Upper lobe of left lung (tissue), 6 donors: ENCODE results near the gene PITPNM1. TPM values are rescaled to one million over a fixed set of nuclear protein-coding genes. Genes with fewer than 3 reads are reported as not detected.
A peak's percentile ranks its signal among the peaks of the same experiment; 100 is the strongest.

Source experiments
- ATAC-seq, 2 donors: fragments of 200-7000 bp; cut with Tn5 transposase; one replicate each; pipeline ENCODE4 v1.9.1; 2022; ENCODE audit warnings: mild to moderate bottlenecking in 2 of 2, moderate library complexity in 2 of 2; ENCODE audit not compliant: low FRiP score in 2 of 2
- DNase-seq, 2 donors: peaks; one replicate each; pipeline ENCODE4 v3.0.0-alpha.2; 2019 to 2020
- H3K27ac ChIP-seq, 4 donors: fragments of 200-600 bp; sonication (generic); one replicate each; pipeline ENCODE4 v1.5.1; 2016 to 2019
- H3K27me3 ChIP-seq, 4 donors: fragments of 200-600 bp; sonication (generic); one replicate each; pipeline ENCODE4 v1.5.1; 2017 to 2019
- H3K36me3 ChIP-seq, 4 donors: fragments of 200-600 bp; sonication (generic); one replicate each; pipeline ENCODE4 v1.5.1; 2016 to 2019
- H3K4me1 ChIP-seq, 4 donors: fragments of 200-600 bp; sonication (generic); one replicate each; pipeline ENCODE4 v1.5.1; 2018 to 2019
- H3K4me3 ChIP-seq, 4 donors: fragments of 200-600 bp; sonication (generic); one replicate each; pipeline ENCODE4 v1.5.1; 2017 to 2019; ENCODE audit warnings: mild to moderate bottlenecking in 2 of 4, moderate library complexity in 1 of 4
- H3K9me3 ChIP-seq, 4 donors: fragments of 200-600 bp; sonication (generic); one replicate each; pipeline ENCODE4 v1.5.1; 2018 to 2019
- CTCF ChIP-seq, 6 experiments: fragments of 450-650 bp in 4 of 6; fragments of 200-600 bp in 2 of 6; sonication (generic) in 2 of 6; IDR thresholded peaks; one replicate each; pipeline ENCODE4 v1.5.1; 2016 to 2019; ENCODE audit warnings: antibody characterized with exemption in 6 of 6
- EP300 ChIP-seq, 4 donors: sonication (generic); formaldehyde crosslinking; IDR thresholded peaks; one replicate each; pipeline ENCODE4 v1.5.1; 2017; ENCODE audit warnings: antibody characterized with exemption in 4 of 4, control low read depth in 2 of 4
- POLR2A ChIP-seq, 4 donors: fragments of 450-650 bp; IDR thresholded peaks; one replicate each; pipeline ENCODE4 v1.5.1; 2016 to 2017; ENCODE audit warnings: antibody characterized with exemption in 4 of 4, mild to moderate bottlenecking in 2 of 4
- POLR2AphosphoS5 ChIP-seq, 2 donors: sonication (generic); formaldehyde crosslinking; IDR thresholded peaks; one replicate each; pipeline ENCODE4 v1.5.1; 2017; ENCODE audit warnings: antibody characterized with exemption in 2 of 2
- WGBS, 2 donors: methylation state at CpG; one replicate each; pipeline ENCODE4 v1.1.5; 2017 to 2018; 5-methylcytosine and 5-hydroxymethylcytosine counted together
- total RNA-seq, 6 donors: library from RNA; depleted of rRNA in 4 of 6; stranded (reverse); fragments of >200 nt in 4 of 6; gene quantifications; one replicate each; pipeline versions ENCODE4 v1.1.0 to v1.2.1, GENCODE V29; 2016 to 2021
- donor health status: DM: no; HTN: no; CAD: no; lungs with moderate emphysema.
- donor health status: DM: no; HTN: yes; CAD: no; lungs with severe emphysema.

PITPNM1 gene
- total RNA-seq, 6 donors from 2014 or later, result 32.0 to 90.1 (median 40.7) TPM

- Histone ChIP-seq H3K27ac (no peak overlapping the region), H3K9me3 (no peaks in the 10 kb centered on the region), H3K36me3 (peaks cover 9 to 87% (median 73%) of the 10 kb centered on the region in 4 donors), H3K4me3 (no peak overlapping the region), H3K27me3 (no peaks in the 10 kb centered on the region), H3K4me1 (peaks cover 3 to 12% (median 8%) of the 10 kb centered on the region in 4 donors)
- DNase-seq (peak in 1 of 2 donors; percentile 77), ATAC-seq (no peak)
- TF ChIP-seq CTCF (IDR thresholded peaks at IDR 0.05), result no peak
- TF ChIP-seq POLR2A (IDR thresholded peaks at IDR 0.05), result no peak
- TF ChIP-seq POLR2AphosphoS5 (IDR thresholded peaks at IDR 0.05), result no peak
- TF ChIP-seq EP300 (IDR thresholded peaks at IDR 0.05), result no peak
- 85% methylated on average over 15 of the region's 15 CpGs; no CpG with 5 or more reads in 1 of the 2 donors for WGBS, 2 donors
Measured at GRCh38 chr11:67490727-67491065, 14.5 kb downstream of the PITPNM1 start.

GRCh38 chr11:67489885-67490726, 15.1 kb downstream of the PITPNM1 start:
- DNase-seq (peak in 1 of 2 donors; percentile 71), ATAC-seq (no peak)
- H3K27ac ChIP-seq, result no peak overlapping the region
- TF ChIP-seq CTCF (IDR thresholded peaks at IDR 0.05) (no peak), EP300 (IDR thresholded peaks at IDR 0.05) (no peak), POLR2AphosphoS5 (IDR thresholded peaks at IDR 0.05) (no peak), POLR2A (IDR thresholded peaks at IDR 0.05) (no peak)
- peaks cover 9 to 81% (median 69%) of the 10 kb centered on the region in 4 donors for H3K36me3 ChIP-seq
- H3K9me3 ChIP-seq, result no peaks in the 10 kb centered on the region
- 81 to 95% methylated on average over 5 to 23 of the region's 23 CpGs for WGBS, 2 donors
- no peaks in the 10 kb centered on the region for H3K27me3 ChIP-seq
- no peak overlapping the region for H3K4me3 ChIP-seq
- H3K4me1 ChIP-seq, result peaks cover 7 to 18% (median 10%) of the 10 kb centered on the region in 4 donors

DNA sequence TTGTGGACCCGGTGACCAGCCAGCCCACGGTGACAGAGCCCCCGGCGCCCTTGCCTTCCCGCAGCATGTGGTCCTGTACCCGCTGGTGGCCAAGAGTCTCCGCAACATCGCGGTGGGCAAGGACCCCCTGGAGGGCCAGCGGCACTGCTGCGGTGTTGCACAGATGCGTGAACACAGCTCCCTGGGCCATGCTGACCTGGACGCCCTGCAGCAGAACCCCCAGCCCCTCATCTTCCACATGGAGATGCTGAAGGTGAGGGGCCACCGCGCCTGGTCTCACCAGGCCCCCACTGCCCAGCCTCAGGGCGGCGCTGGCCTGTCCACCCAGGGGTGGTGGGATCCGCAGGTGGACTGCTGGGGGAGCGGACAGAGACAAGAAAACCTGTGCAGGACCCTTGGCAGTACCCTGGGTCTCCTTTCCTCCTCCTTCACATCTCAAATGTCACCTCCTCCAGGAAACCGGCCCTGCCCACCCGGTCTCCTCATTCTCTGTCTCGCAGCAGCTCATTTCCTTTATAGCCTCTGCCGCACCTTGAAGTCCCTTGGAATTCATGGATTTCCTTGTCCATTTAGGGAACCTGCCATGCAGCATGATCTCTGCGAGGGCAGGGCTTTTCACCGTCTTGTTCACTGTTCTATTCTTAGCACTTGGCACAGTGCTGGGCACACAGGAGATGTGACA, 15.8 kb downstream of the PITPNM1 start:
- DNase-seq (peak in 1 of 2 donors; percentile 76), ATAC-seq (no peak)
- TF ChIP-seq EP300 (IDR thresholded peaks at IDR 0.05), result no peak
- no peak for TF ChIP-seq POLR2AphosphoS5 (IDR thresholded peaks at IDR 0.05)
- no peak for TF ChIP-seq POLR2A (IDR thresholded peaks at IDR 0.05)
- no peak for TF ChIP-seq CTCF (IDR thresholded peaks at IDR 0.05)
- no peaks in the 10 kb centered on the region for H3K27me3 ChIP-seq
- 76 to 92% methylated on average over 11 to 24 of the region's 25 CpGs for WGBS, 2 donors
- no peaks in the 10 kb centered on the region for H3K9me3 ChIP-seq
- peaks cover 14 to 25% (median 18%) of the 10 kb centered on the region in 4 donors for H3K4me1 ChIP-seq
- H3K36me3 ChIP-seq, result peaks cover 9 to 75% (median 63%) of the 10 kb centered on the region in 4 donors
- no peak overlapping the region for H3K4me3 ChIP-seq
- no peak overlapping the region for H3K27ac ChIP-seq

DNA sequence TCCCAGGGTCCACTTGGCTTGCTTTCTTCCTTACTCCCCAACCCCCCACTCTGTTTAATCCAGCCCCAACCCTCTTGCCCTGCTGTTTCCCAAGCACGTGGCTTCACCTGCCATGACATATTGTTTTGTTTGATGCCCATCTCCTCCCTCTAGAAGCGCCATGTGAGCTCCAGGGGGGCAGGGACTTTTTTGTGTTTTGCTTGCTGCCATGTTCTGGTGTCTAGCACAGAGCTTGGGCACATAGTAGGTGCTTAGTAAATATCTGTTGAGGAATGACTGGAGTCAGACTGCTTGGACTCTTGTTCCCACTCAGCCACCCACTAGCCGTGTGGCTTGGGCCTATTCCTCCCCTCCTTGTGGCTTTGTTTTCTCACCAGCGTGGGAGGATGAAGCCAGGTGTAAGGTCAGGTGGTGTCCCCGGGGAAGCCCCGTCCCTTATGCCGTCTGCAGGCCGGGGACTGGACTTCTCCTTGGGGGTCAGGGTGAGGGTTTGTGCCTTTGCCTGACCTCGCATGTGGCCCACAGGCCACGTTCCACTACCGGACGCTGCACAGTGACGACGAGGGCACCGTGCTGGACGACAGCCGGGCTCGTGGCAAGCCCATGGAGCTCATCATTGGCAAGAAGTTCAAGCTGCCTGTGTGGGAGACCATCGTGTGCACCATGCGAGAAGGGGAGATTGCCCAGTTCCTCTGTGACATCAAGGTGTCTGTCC, 18.5 kb downstream of the PITPNM1 start:
- DNase-seq (no peak), ATAC-seq (no peak)
- Histone ChIP-seq H3K27ac (peak overlapping the region in 1 of 4 donors; percentile 15), H3K9me3 (no peaks in the 10 kb centered on the region), H3K36me3 (peaks cover 5 to 48% (median 38%) of the 10 kb centered on the region in 4 donors), H3K4me1 (peaks cover 29 to 43% (median 33%) of the 10 kb centered on the region in 4 donors), H3K4me3 (no peak overlapping the region), H3K27me3 (no peaks in the 10 kb centered on the region)
- WGBS, 2 donors, result 86 to 89% methylated on average over 18 to 20 of the region's 20 CpGs
- TF ChIP-seq CTCF (IDR thresholded peaks at IDR 0.05) (no peak), POLR2A (IDR thresholded peaks at IDR 0.05) (no peak), EP300 (IDR thresholded peaks at IDR 0.05) (no peak), POLR2AphosphoS5 (IDR thresholded peaks at IDR 0.05) (no peak)
